Body of pancreas (tissue), 4 donors: ENCODE results near the gene ABCC12.

Experiments used
- CTCF ChIP-seq, 7 experiments: fragments of 450-650 bp in 4 of 7; fragments of 200-600 bp in 3 of 7; sonication (generic) in 3 of 7; IDR thresholded peaks; one replicate each; pipeline ENCODE4 v1.5.1; 2016 to 2019; ENCODE audit warnings: antibody characterized with exemption in 7 of 7
- POLR2A ChIP-seq, 3 donors: fragments of 450-650 bp; IDR thresholded peaks; one replicate each; pipeline ENCODE4 v1.6.1; 2016; ENCODE audit warnings: antibody characterized with exemption in 3 of 3, mild to moderate bottlenecking in 2 of 3

GRCh38 chr16:48173889-48174288 is 18.1 kb upstream of the ABCC12 start:
- TF ChIP-seq CTCF (IDR thresholded peaks at IDR 0.05) (no peak), POLR2A (IDR thresholded peaks at IDR 0.05) (no peak)
